ENCODE measurements around the gene CCDC107.

GRCh38 chr9:35681341-35682002, 23.4 kb downstream of the CCDC107 start:
- no peak for TF ChIP-seq NRF1 (conservative IDR thresholded peaks at IDR 0.05 in 1 of 2, IDR thresholded peaks at IDR 0.05 in 1 of 2)
- no peak for TF ChIP-seq ZBTB33 (CRISPR knock-in tag; IDR thresholded peaks at IDR 0.05)
- TF ChIP-seq TRIM28 (IDR thresholded peaks at IDR 0.05) = no peak
- TF ChIP-seq L3MBTL2 (IDR thresholded peaks at IDR 0.05) = no peak
- TF ChIP-seq CTCF (IDR thresholded peaks at IDR 0.05 in 2 of 3, conservative IDR thresholded peaks at IDR 0.05 in 1 of 3; ENCODE audit: insufficient read depth in 2 of 3, low read depth in 1 of 3, low read length in 3 of 3) = no peak
- TF ChIP-seq ZBTB40 (IDR thresholded peaks at IDR 0.05) = no peak
- TF ChIP-seq ZBTB40 (CRISPR knock-in tag; IDR thresholded peaks at IDR 0.05) = no peak
- no peak for TF ChIP-seq EGR1 (conservative IDR thresholded peaks at IDR 0.05)
- TF ChIP-seq GABPB1 (CRISPR knock-in tag; IDR thresholded peaks at IDR 0.05) = no peak
- TF ChIP-seq SMARCA5 (IDR thresholded peaks at IDR 0.05) = no peak
- no peak for TF ChIP-seq NR2C2 (CRISPR knock-in tag; IDR thresholded peaks at IDR 0.05)
- TF ChIP-seq NR2C2 (tag; IDR thresholded peaks at IDR 0.05) = no peak
- TF ChIP-seq TCF7L2 (IDR thresholded peaks at IDR 0.05; ENCODE audit: low read depth, low read length) = no peak
- TF ChIP-seq ZNF253 (CRISPR knock-in tag; conservative IDR thresholded peaks at IDR 0.05) = no peak

Measured in K562 (cell line).